ENCODE data around the gene SLC25A6.
"Not testable (repeated sequence)": the region's sequence is repeated elsewhere in the genome, so short reads cannot be mapped to it uniquely, and the experiment has no call there.

SLC25A6 gene

DNA sequence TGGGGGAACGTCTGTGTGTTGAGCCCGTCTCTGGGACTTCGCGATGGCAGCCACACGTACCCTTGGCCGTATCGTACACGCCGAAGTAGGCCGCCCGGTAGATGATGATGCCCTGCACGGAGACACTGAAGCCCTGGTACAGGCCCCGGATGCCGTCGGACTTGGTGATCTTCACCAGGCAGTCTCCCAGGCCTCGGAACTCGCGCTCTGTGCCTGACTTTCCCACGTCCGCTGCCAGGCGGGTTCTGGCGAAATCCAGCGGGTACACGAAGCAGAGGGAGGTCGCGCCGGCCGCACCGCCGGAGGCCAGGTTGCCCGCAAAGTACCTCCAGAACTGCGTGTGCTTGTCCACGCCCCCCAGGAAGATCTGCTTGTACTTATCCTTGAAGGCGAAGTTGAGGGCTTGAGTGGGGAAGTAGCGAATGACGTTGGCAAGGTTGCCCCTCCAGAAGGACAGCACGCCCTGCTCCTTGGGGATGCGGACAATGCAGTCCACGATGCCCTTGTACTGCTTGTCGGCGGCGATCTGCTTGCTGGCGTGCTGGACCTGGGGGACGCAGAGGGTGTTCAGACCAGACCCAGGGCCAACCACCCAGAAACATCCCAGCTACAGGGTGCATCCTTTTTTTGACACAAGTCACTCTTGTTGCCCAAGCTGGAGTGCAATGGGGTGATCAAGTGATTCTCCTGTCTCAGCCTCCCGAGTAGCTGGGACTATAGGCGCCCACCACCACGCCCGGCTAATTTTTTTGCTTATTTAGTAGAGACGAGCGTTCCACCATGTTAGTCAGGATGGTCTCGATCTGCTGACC, 2.5 kb downstream of the SLC25A6 start:
- DNase-seq, result no peak

DNA sequence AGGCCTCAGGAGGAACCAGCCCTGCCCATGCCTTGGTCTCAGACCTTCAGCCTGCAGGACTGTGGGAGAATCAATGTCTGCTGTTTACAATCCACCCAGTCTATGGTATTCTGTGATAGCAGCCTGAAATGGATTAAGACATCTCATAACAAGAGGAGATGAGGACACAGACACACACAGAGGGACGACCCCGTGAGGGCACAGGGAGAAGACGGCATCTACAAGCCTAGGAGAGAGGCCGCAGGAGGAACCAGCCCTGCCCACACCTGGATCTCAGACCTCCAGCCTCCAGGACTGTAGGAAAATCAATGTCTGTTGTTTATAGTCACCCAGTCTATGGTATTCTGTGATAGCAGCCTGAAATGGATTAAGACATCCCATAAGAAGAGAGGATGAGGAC, 3.3 kb downstream of the SLC25A6 start:
- no peak for DNase-seq

DNA sequence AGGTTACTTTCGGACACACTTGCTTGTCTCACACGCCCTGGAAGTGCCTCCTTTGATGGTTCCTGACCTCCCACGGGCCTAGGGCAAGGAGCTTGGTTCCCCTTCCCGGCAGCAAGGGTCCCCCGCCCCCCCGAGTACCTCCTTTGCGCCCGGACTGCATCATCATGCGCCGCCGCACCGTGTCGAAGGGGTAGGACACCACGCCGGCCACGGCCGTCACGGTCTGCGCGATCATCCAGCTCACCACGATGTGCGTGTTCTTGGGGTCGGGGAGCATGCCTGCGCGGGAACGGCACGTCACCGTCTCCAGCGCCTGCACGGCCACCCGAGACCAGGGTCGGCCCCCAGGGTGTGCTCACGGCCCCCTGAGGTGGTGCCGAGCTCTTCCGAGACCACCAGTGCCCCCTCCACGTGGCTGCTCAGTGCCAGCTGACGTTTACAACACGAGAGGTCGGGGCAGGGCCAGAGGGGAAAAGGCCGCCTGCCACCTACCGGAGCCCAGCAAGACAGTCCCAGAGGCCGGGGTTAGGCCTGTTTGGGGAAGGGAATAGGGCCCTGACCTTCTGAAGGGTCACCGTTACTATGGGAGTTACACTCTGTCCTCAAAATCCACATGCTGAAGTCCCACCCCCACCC, 4.7 kb downstream of the SLC25A6 start:
- DNase-seq, result no peak

DNA sequence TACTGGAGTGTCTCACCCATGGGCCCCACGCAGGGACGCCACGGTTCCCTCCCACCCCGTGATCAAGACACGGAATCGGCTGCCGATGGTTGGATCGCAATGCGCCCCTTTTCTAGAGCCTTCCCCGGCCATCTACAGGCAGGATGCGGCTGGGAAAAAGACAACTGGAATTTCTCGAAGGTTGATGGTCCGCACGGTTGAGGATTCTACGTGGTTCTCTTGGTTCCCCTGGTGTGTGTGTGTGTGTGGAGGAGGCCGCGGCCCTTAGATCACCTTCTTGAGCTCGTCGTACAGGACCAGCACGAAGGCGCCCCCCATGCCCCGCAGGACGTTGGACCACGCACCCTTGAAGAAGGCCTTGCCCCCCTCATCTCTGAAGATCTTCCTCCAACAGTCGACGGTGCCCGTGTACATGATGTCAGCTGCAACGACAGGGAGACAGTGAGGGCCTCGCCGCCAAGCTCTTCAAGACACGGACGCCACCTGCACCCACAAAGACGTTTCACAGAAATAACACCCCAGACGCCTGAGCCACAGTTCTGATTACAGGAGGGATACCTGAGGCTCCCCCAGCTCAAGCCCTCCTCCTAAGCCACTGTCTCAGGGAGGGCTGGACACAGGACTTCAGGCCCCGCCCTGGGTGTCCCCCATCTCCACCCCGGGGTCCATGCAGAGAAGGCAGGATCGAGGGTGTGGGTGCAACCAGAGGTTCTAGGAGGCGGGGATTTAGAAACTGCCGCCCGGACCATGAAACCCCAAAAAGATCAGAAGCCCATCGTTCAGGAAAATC, 5.4 kb downstream of the SLC25A6 start:
- no peak for DNase-seq

DNA sequence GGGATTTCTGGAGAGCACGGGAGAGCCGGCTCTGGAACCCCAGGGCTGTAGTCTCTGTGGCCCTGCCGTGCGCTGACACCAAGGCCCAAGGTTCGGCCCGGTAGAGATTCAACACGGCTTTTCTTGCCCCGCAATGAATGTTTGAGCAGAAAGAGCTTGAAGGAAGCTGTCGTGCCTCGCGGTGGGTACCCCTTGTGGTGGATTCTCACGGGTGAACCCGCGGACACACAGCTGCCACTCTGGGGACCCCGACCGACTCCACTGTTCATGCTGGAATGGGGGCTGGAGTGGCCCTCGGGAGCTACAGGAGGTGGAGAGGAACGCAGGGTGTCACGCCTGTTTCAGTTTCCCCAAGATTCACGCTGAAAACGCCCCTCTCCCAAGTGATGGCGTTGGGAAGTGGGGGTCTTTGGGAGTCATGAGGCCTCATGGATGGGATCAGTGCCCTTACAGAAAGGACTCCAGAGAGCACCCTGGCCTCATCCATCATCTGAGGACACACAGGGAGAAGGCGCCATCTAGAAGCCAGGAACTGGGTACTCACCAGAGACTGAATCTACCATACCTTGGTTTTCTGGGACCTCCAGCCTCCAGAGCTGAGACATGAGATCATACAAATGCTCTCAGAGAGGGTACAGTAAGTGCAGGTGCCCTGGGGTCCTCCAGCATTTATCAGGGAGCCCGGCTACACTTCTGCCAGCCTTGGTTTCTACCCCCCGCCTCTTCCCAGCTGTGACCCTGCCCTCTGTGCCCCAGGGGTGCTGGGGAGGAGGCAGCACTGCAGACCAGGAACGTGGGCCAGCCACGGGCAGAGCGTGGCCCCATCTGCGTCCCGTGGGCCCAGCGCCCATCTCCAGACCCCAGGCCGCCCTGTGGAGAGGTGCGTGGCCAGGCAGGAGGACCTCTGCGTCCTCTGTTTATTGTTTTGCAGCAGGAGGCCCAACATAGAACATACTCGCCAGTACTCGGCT, 6.4 kb downstream of the SLC25A6 start:
- no peak for DNase-seq

DNA sequence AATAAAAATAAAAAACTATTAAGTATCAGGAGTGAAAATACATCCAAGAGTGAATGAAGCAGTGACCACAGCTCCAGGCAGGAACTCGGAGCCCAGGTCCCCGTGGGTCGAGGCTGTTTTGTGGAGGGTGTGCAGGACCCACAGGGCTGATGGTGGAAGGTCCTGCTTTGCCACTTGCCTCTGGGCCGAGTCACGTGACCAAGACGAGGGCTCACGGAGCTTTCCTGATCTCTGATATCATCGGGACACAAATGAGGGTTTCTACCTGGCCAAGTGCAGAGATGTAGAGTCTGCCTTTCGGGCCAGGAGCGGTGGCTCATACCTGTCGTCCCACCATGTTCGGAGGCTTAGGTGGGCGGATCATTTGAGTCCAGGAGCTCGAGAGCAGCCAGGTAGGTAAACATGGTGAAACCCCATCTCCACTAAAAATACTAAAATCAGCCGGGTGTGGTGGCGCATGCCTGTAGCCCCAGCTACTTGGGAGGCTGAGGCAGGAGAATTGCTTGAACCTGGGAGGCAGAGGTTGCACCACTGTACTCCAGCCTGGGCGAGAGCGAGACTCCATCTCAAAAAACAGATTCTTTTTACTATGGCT, 7.2 kb downstream of the SLC25A6 start:
- DNase-seq, result no peak

DNA sequence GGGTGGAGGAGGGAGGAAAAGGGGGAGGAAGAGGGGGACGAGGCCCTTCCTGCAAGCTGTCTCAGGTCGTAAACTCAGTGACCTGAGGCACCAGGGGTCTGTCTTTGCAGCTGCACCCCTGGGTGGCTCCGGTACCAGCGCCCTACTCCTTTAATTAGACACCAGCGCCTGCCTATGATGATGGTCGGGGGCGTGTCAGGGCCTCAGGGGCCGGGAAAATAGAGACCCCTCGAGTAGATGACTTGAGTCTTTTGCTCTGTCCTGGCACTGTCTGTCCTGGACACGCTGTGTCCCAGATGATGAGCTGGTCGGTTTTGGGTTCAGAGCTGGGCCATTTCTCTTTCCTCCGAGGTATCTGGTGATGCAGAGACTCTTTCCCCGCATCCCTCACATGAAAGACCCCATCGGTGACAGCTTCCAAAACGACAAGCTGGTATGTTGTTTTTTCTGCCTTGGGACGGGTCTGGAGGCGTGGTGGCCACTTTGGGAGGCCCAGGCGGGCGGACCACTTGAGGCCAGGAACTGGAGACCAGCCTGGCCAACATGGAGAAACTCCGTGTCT, 11.2 kb downstream of the SLC25A6 start:
- DNase-seq, result no peak

DNA sequence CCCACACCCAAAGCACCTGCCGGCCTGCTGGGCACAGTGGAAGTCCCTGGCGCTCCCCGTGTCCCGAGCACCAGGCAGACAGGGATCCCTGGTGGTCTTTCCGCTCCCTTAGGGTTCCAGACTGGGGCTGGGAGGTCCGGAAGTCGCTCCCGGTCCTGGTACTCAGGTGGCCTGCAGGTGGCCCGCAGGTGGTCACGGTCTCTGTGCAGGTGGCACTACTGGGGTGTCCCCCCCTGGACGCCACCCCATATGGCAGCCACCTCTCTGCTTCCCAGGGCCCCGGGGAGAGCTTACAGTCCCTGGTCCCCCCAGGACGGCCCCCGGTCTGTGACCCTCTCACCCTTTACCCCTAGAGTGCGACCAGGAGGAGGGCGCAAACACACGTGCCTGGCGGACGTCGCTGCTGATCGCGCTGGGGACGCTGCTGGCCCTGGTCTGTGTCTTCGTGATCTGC, 13.6 kb downstream of the SLC25A6 start:
- DNase-seq, result no peak

DNA sequence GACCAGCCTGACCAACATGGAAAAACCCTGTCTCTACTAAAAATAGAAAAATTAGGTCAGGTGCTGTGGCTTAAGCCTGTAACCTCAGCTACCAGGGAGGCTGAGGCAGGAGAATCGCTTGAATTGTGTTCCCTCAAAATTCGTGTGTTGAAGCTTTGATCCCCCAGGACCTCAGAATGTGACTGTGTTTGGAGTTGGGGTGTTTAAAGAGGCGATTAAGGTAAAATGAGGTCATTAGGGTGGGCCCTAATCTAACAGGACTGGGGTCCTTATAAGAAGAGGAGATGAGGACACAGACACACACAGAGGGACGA, 23.6 kb downstream of the SLC25A6 start:
- no peak for DNase-seq

DNA sequence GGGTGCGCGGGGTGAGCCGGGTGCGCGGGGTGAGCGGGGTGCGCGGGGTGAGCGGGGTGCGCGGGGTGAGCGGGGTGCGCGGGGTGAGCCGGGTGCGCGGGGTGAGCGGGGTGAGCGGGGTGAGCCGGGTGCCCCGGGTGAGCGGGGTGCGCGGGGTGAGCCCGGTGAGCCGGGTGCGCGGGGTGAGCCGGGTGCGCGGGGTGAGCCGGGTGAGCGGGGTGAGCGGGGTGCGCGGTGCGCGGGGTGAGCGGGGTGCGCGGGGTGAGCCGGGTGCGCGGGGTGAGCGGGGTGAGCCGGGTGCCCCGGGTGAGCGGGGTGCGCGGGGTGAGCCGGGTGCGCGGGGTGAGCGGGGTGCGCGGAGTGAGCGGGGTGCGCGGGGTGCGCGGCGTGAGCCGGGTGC, 25.6 kb downstream of the SLC25A6 start:
- DNase-seq, result not testable (repeated sequence)

DNA sequence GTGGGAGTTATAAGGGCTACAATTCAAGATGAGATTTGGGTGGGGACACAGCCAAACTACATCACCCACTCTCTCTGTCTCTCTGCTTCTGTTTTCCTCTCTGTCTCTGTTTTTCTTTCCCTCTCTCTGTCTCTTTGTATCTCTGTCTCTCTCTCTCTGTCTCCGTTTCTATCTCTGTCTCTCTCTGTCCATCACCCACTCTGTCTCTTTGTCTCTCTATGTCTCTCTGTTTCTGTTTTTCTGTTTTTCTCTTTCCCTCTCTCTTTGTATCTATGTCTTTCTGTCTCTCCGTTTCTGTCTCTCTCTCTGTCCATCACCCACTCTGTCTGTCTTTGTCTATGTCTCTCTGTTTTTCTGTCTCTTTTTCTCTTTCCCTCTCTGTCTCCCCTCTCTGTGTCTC, 30.0 kb downstream of the SLC25A6 start:
- DNase-seq, result no peak

DNA sequence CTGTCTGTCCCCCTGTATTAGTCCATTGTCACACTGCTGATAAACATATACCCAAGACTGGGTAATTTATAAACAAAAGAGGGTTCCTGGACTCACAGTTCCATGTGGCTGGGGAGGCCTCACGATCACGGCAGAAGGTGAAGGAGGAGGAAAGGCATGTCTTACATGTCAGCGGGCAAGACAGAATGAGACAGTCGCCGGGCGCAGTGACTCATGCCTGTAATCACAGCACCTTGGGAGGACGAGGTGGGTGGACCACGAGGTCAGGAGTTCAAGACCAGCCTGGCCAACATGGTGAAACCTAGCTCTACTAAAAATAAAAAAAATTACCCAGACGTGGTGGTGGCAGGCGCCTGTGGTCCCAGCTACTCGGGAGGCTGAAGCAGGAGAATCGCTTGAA, 30.6 kb downstream of the SLC25A6 start:
- DNase-seq, result no peak

DNA sequence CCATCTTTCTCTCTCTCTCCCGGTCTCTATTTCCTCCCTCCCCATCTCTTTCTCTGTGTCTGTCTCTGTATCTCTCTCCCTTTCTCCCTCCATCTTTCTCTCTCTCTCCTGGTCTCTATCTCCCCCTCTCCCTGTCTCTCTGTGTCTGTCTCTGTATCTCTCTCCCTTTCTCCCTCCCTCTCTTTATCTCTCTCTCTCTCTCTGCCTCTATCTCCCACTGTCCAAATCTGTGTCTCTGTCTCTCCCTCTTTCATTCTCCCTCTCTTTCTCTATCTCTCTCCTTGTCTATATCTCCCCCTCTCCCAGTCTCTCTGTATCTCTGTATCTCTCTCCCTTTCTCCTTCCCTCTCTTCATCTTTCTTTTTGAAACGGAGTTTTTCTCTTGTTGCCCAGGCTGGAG, 31.7 kb downstream of the SLC25A6 start:
- no peak for DNase-seq

DNA sequence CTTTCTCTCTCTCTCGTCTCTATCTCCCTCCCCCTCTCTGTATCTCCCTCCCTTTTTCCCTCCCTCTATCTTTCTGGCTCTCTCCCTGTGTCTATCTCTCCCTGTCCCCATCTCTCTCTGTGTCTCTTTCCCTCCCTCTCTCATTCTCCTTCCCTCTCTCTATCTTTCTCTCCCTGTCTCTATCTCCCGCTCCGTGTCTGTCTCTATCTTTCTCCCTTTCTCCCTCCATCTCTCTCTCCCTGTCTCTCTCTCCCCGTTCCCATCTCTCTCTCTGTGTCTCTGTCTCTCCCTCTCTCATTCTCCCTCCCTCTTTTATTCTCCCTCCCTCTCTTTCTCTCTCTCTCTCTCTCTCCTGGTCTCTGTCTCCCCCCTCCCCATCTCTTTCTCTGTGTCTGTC, 32.4 kb downstream of the SLC25A6 start:
- no peak for DNase-seq

DNA sequence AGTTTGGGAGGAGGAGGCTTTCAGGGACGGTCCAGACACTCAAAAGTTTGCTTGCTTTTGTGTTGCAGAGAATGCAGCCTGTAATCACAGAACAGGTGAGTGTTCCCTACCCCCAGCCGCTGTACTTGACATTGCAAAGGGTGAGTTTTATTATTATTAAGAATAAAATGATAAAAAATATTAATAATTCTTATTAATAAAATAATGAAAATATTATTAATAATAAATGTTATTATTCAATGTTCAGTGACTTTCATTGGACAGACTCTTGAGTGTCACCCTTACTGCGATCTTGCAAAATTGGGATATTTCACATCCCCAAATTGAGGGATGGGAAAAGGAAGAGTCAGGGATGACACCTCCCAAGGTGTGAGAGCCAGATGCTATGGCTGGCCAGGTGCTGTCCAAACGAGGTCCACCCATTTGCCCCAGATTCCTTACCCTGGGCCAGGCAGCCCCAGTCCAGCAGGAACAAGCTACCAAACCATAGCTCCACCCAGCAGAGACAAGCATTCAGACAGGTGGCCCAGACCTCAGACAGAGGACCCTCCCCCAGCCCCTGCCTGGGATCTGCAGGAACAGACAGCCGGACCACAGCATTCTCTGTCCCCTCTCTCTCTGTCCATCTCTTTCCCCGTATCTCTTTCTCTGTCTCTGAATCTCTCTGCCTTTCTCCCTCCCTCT, 33.0 kb downstream of the SLC25A6 start:
- DNase-seq, result no peak

DNA sequence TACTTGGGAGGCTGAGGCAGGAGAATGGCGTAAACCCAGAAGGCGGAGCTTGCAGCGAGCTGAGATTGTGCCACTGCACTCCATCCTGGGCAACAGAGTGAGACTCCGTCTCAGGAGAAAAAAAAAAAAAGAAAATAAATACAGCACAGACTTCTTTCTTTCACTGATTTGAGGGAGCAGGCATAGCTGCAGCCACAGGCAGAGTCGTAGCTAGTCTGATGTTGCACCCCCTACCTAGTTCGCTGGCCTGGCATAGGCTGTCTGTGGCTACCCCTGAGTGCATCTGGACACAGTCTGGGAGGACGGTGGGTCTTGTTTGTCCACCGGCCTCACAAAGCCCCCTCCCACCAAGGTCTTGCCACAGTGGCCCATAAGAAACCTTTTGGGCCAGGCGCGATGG, 33.9 kb downstream of the SLC25A6 start:
- DNase-seq, result no peak

DNA sequence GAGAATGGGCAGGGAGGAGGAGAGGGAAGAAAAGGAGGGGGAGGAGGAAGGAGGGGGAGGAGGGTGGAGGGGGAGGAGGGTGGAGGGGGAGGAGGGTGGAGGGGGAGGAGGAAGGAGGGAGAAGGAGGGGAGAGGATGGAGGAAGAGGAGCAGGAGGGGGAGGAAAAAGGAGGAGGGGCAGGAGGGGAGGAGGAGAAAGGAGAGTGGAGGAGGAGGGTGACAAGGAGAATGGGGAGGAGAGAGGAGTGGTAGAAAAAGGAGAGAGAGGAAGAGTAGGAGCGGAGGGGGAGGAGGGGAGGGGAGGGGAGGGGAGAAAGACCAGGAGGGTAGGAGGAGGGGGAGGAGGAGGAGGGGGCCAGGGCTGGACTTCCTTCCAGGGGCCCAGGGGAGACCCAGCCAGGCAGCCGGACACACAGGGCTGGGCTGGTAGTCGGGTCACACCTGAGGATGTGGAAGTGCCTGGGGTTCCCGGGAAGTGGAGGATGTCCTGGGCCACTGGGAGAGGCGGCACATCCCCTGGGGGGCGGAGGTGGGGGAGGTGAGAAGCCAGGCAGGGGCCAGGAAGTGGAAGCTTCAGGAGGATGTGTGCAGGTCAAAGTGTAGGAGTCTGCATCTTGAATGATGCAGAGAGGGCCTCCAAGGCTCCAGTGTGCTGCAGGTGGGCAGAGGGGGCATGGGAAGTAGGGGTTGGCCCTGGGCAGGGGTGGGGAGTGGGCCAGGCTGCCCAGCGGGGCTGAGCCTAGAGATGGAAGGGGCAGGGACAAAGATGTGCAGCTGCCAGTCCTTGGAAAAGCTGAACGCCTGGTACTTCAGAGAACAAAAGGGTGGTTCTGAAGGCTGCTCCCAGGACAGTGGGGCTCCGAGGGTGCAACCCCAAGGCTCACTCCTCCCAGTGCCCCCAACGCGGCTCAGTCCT, 36.5 kb downstream of the SLC25A6 start:
- peak; percentile 50 for DNase-seq

DNA sequence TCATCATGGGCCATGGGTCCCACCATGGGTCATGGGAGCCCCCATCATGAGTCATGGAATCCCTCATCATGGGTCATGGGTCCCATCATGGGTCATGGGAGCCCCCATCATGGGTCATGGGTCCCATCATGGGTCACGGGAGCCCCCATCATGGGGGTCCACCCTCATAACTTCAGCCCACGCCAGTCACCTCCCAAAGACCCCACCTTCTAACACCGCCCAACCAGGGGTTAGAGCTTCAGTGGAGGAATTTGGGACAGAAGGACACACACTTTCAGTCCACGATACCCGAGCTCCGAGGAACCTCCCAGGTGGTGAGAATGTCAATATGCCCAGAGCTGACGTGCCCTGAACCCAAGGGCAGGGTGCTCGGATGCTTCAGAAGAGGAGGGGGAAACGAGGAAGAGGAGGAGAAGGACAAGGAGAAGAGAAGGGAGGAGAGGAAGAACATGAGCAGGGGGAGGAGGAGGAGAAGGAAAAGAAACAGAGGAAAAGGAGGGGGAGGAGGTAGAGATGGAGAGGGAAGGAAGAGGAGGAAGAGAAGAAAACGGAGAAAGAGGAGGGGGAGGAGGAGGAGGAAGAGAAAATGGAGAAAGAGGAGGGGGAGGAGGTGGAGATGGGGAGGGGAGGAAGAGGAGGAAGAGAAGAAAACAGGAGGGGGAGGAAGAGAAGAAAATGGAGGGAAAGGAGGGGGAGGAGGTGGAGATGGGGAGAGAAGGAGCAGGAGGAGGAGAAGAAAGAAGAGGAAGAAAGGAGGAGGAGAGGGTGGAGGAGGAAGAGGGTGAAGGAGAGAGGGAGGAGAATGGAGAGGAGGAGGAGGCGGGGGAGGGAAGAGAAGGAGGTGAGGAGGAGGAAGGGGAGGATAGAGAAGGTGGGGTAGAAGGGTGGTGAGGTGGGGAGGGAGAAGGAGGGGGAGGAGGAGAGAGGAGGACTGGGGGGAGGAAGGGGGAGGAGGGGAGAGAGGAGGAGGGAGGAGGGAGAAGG, 37.6 kb downstream of the SLC25A6 start:
- no peak for DNase-seq
